H1 (cell line): ENCODE results near the gene MPC1. TPM values are rescaled to one million over a fixed set of nuclear protein-coding genes. Genes with fewer than 3 reads are reported as not detected.

Experiments used
- CTCF ChIA-PET: fragments of 300-600 bp; sonication (Branson Sonifier 250); formaldehyde crosslinking; loops from one replicate; lab custom pipeline; 2021; ENCODE audit not compliant: partially characterized antibody; lab: Charles Lee
- POLR2A ChIA-PET: fragments of 300-600 bp; sonication (Branson Sonifier 250); formaldehyde crosslinking; loops from one replicate; lab custom pipeline; 2021; ENCODE audit warnings: inconsistent platforms; ENCODE audit not compliant: partially characterized antibody; lab: Charles Lee
- DNase-seq, 2 experiments: peaks; one replicate each; pipeline versions ENCODE4 v3.0.0 to v3.0.0-alpha.2; 2010 to 2022; ENCODE audit warnings: low spot score in 2 of 2, low read depth in 1 of 2, mixed read lengths in 1 of 2
- FAIRE-seq: peaks from 2 replicates; lab custom pipeline; 2011; peaks lifted over from hg19 to GRCh38; lab: Jason Lieb, UNC
- H2AFZ ChIP-seq: 2 replicates; pipeline ENCODE4 v1.8.1; 2012; ENCODE audit warnings: low read length, inconsistent platforms
- H2AK5ac ChIP-seq: 2 replicates; pipeline ENCODE4 v1.6.1; 2013; ENCODE audit warnings: low read depth, low read length
- H2BK120ac ChIP-seq: replicated peaks from 2 replicates; pipeline ENCODE3; 2013; ENCODE audit warnings: low read depth, low read length, inconsistent platforms
- H2BK12ac ChIP-seq: 2 replicates; pipeline ENCODE4 v1.6.1; 2013; ENCODE audit warnings: low read depth, low read length
- H2BK15ac ChIP-seq: 2 replicates; pipeline ENCODE4 v1.6.1; 2013; ENCODE audit warnings: low read length
- H2BK20ac ChIP-seq: 2 replicates; pipeline ENCODE4 v1.6.1; 2013; ENCODE audit warnings: low read length
- H2BK5ac ChIP-seq: 2 replicates; pipeline ENCODE4 v1.6.1; 2013; ENCODE audit warnings: low read depth, low read length
- H3K14ac ChIP-seq: 2 replicates; pipeline ENCODE4 v1.6.1; 2013; ENCODE audit warnings: inconsistent platforms; ENCODE audit not compliant: insufficient read length
- H3K18ac ChIP-seq: 2 replicates; pipeline ENCODE4 v1.6.1; 2013; ENCODE audit warnings: low read length; ENCODE audit errors: extremely low read depth
- H3K23ac ChIP-seq: 2 replicates; pipeline ENCODE4 v1.6.1; 2013; ENCODE audit warnings: inconsistent platforms; ENCODE audit not compliant: insufficient read length
- H3K23me2 ChIP-seq: 2 replicates; pipeline ENCODE4 v1.6.1; 2013; ENCODE audit warnings: low read depth, low read length
- H3K27ac ChIP-seq: 2 replicates; pipeline ENCODE4 v1.6.1; 2011; ENCODE audit warnings: low read depth, low read length, inconsistent platforms
- H3K27me3 ChIP-seq, 4 experiments: replicated peaks in 1 of 4; 1 replicate in 1 of 4; 2 replicates in 3 of 4; pipeline versions ENCODE4 v1.6.1 to v1.8.1; 2011 to 2013; ENCODE audit warnings: low read length in 3 of 4, mild to moderate bottlenecking in 3 of 4, inconsistent platforms in 2 of 4, mixed read lengths in 2 of 4, moderate library complexity in 1 of 4; ENCODE audit not compliant: control insufficient read depth in 3 of 4, insufficient read depth in 3 of 4; ENCODE audit errors: extremely low read depth in 1 of 4
- H3K36me3 ChIP-seq, 4 experiments: 2 replicates each; pipeline versions ENCODE4 v1.6.1 to v1.8.1; 2011 to 2013; ENCODE audit warnings: mild to moderate bottlenecking in 4 of 4, low read length in 3 of 4, moderate library complexity in 2 of 4, control low read depth in 1 of 4, inconsistent platforms in 1 of 4; ENCODE audit not compliant: insufficient read depth in 4 of 4, control insufficient read depth in 2 of 4
- H3K4ac ChIP-seq: replicated peaks from 2 replicates; pipeline ENCODE3; 2013; ENCODE audit warnings: low read length, low read depth, mixed read lengths, inconsistent platforms; ENCODE audit not compliant: insufficient read length
- H3K4me1 ChIP-seq, 4 experiments: replicated peaks in 1 of 4; 1 replicate in 1 of 4; 2 replicates in 3 of 4; pipeline versions ENCODE4 v1.6.1 to v1.8.1; 2011 to 2013; ENCODE audit warnings: low read length in 3 of 4, inconsistent platforms in 2 of 4, mixed read lengths in 1 of 4; ENCODE audit not compliant: insufficient read depth in 4 of 4, control insufficient read depth in 3 of 4
- H3K4me2 ChIP-seq, 2 experiments: 2 replicates each; pipeline versions ENCODE4 v1.6.1 to v1.8.1; 2011 to 2013; ENCODE audit warnings: low read depth in 2 of 2, low read length in 2 of 2, control low read depth in 1 of 2, inconsistent platforms in 1 of 2, mild to moderate bottlenecking in 1 of 2; ENCODE audit not compliant: insufficient read depth in 1 of 2
- H3K4me3 ChIP-seq, 4 experiments: fragments of 200-600, 300-600 bp in 1 of 4; sonication (generic), shearing (Covaris generic), sonication (Bioruptor Twin) in 1 of 4; 2 replicates each; pipeline versions ENCODE4 v1.5.1 to v1.8.1; 2011 to 2016; ENCODE audit warnings: low read length in 4 of 4, low read depth in 3 of 4, control low read depth in 2 of 4, inconsistent platforms in 2 of 4, mild to moderate bottlenecking in 2 of 4, mixed read lengths in 1 of 4, moderate library complexity in 1 of 4; ENCODE audit not compliant: insufficient read depth in 2 of 4; ENCODE audit errors: extremely low read depth in 1 of 4
- H3K56ac ChIP-seq: replicated peaks from 2 replicates; pipeline ENCODE3; 2013; ENCODE audit warnings: low read depth, mild to moderate bottlenecking, mixed read lengths, low read length, inconsistent platforms; ENCODE audit not compliant: insufficient read length
- H3K79me1 ChIP-seq: 2 replicates; pipeline ENCODE4 v1.6.1; 2013; ENCODE audit warnings: low read depth, low read length, control low read depth
- H3K79me2 ChIP-seq, 2 experiments: 2 replicates each; pipeline versions ENCODE4 v1.6.1 to v1.8.1; 2012 to 2013; ENCODE audit warnings: low read length in 2 of 2, mild to moderate bottlenecking in 2 of 2, inconsistent platforms in 1 of 2; ENCODE audit not compliant: insufficient read depth in 2 of 2, control insufficient read depth in 1 of 2
- H3K9ac ChIP-seq, 4 experiments: replicated peaks in 1 of 4; 1 replicate in 1 of 4; 2 replicates in 3 of 4; pipeline versions ENCODE4 v1.6.1 to v1.8.1; 2011 to 2013; ENCODE audit warnings: low read depth in 3 of 4, low read length in 3 of 4, control low read depth in 2 of 4, mild to moderate bottlenecking in 2 of 4, moderate library complexity in 2 of 4, inconsistent platforms in 1 of 4; ENCODE audit errors: extremely low read depth in 1 of 4
- H3K9me3 ChIP-seq, 2 experiments: 2 replicates each; pipeline versions ENCODE4 v1.6.1 to v1.8.1; 2012 to 2013; ENCODE audit warnings: mild to moderate bottlenecking in 2 of 2, moderate library complexity in 2 of 2, control low read depth in 1 of 2, inconsistent platforms in 1 of 2, low read depth in 1 of 2, low read length in 1 of 2, mixed read lengths in 1 of 2; ENCODE audit not compliant: insufficient read depth in 2 of 2
- H4K20me1 ChIP-seq, 2 experiments: replicated peaks in 1 of 2; 2 replicates each; pipeline versions ENCODE3 to v1.8.1; 2011 to 2013; ENCODE audit warnings: inconsistent platforms in 2 of 2, low read length in 2 of 2, mild to moderate bottlenecking in 1 of 2; ENCODE audit not compliant: insufficient read depth in 2 of 2, control insufficient read depth in 1 of 2
- H4K5ac ChIP-seq: 2 replicates; pipeline ENCODE4 v1.6.1; 2013; ENCODE audit warnings: low read length, low read depth, mixed read lengths, inconsistent platforms; ENCODE audit not compliant: insufficient read length
- H4K8ac ChIP-seq: 2 replicates; pipeline ENCODE4 v1.8.0; 2013; ENCODE audit warnings: mild to moderate bottlenecking, moderate library complexity, low read length, inconsistent platforms; ENCODE audit not compliant: insufficient read depth; ENCODE audit errors: extremely low read depth
- H4K91ac ChIP-seq: replicated peaks from 2 replicates; pipeline ENCODE3; 2013; ENCODE audit warnings: low read length, mixed read lengths, inconsistent platforms; ENCODE audit not compliant: insufficient read length
- CTBP2 ChIP-seq: IDR thresholded peaks from 2 replicates; pipeline ENCODE4 v1.7.0; 2011; ENCODE audit warnings: borderline replicate concordance, mild to moderate bottlenecking, moderate library complexity, mixed read lengths, low read length; ENCODE audit not compliant: insufficient read depth, insufficient read length
- JUN ChIP-seq: IDR thresholded peaks from 2 replicates; pipeline ENCODE4 v1.6.1; 2011; ENCODE audit warnings: low read depth, mild to moderate bottlenecking, improper control_type of control experiment, low read length
- KDM4A ChIP-seq: IDR thresholded peaks from one replicate; pipeline ENCODE4 v1.7.1; 2012; ENCODE audit warnings: low read depth, mild to moderate bottlenecking, moderate library complexity, low read length, inconsistent platforms; ENCODE audit not compliant: severe bottlenecking
- PHF8 ChIP-seq: fragments of 200-600 bp; sonication (generic); conservative IDR thresholded peaks from 2 replicates; pipeline ENCODE4 v1.7.1; 2012; ENCODE audit warnings: low read depth, mild to moderate bottlenecking, inconsistent platforms, low read length, moderate library complexity
- TAF1 ChIP-seq: IDR thresholded peaks from 2 replicates; pipeline ENCODE4 v1.6.1; 2011; ENCODE audit warnings: mild to moderate bottlenecking, low read depth, low read length
- TAF7 ChIP-seq: optimal IDR thresholded peaks from 2 replicates; pipeline ENCODE3; 2011; ENCODE audit warnings: low read depth, mild to moderate bottlenecking, inconsistent platforms, low read length, moderate library complexity, borderline replicate concordance
- WGBS, 2 experiments: shearing (Covaris generic) in 1 of 2; methylation state at CpG; one replicate each; pipeline versions ENCODE4 v1.1.6 to v1.1.7; 2013 to 2015; ENCODE audit warnings: low lambda C conversion rate in 2 of 2, mixed read lengths in 2 of 2, inconsistent platforms in 1 of 2, low coverage in 1 of 2, missing lambda C conversion rate in 1 of 2; ENCODE audit not compliant: insufficient replicate concordance in 2 of 2, insufficient coverage in 1 of 2, insufficient read length in 1 of 2; ENCODE audit errors: extremely low coverage in 1 of 2, missing lambda C conversion rate in 1 of 2; 5-methylcytosine and 5-hydroxymethylcytosine counted together
- long read RNA-seq, 2 experiments: library from RNA in 1 of 2; library from capped mRNA in 1 of 2; stranded (forward); transcript quantifications; one replicate each; pipeline ENCODE4 v2.0.0, GENCODE V29; 2021; ENCODE audit warnings: inconsistent platforms in 1 of 2
- polyA minus RNA-seq, 3 experiments: library from RNA; depleted of rRNA, polyadenylated mRNA; stranded (reverse); fragments of >200 nt; gene quantifications; 1 replicate in 2 of 3; 2 replicates in 1 of 3; pipeline ENCODE4 v1.2.3, GENCODE V29; 2011
- polyA plus RNA-seq, 7 experiments: library from polyadenylated mRNA; depleted of rRNA in 3 of 7; stranded (reverse) in 5 of 7; unstranded in 2 of 7; fragments of >200 nt in 5 of 7; fragments of 200-250 nt in 2 of 7; gene quantifications; 1 replicate in 5 of 7; 2 replicates in 1 of 7; 4 replicates in 1 of 7; pipeline versions ENCODE4 v1.2.1 to v1.2.3, GENCODE V29; 2011 to 2013; ENCODE audit warnings: missing spikeins in 2 of 7, mixed read lengths in 2 of 7
- total RNA-seq: library from RNA; stranded (reverse); fragmentation: NEBNext Ultra II Directional; extraction: Animal tissue kit (Norgen Biotek cat#: 25700); gene quantifications from 2 replicates; pipeline ENCODE4 v1.2.1, GENCODE V29; 2021
- TF ChIP-seq, protein P1 (sequence below): IDR thresholded peaks from 2 replicates; pipeline ENCODE4 v1.6.1; 2012; ENCODE audit warnings: inconsistent platforms

The MPC1 gene
- total RNA-seq, result 12.6 and 15.5 TPM in 2 replicates
- polyA plus RNA-seq (2011; rRNA removed), result 7.6 and 10.2 TPM in 2 replicates
- polyA plus RNA-seq (2011; cell fraction: cytosol; rRNA removed), result 10.5 TPM
- 4.1 TPM for polyA plus RNA-seq (2011; cell fraction: nucleus; rRNA removed)
- polyA plus RNA-seq (2012, experiment 1 of 2), result 9.4 to 12.2 TPM (median 10.9 TPM) in 4 replicates
- 7.9 TPM for polyA plus RNA-seq (2012, experiment 2 of 2)
- 20.5 TPM for polyA plus RNA-seq (2013, experiment 1 of 2)
- 21.8 TPM for polyA plus RNA-seq (2013, experiment 2 of 2)
- polyA minus RNA-seq (2011; rRNA and poly(A)+ RNA removed), result 3.9 and 4.2 TPM in 2 replicates
- polyA minus RNA-seq (2011; cell fraction: cytosol; rRNA and poly(A)+ RNA removed), result 4.4 TPM
- polyA minus RNA-seq (2011; cell fraction: nucleus; rRNA and poly(A)+ RNA removed), result 3.7 TPM
- long read RNA-seq, experiment 1, partial matches to known transcripts, result 0 of 20 reads
- long read RNA-seq, experiment 1, other reads (novel, unspliced or antisense), result 20 of 20 reads
- long read RNA-seq, experiment 2, transcript MPC1-201 (4 exons, 976 nt), result major isoform, 70 of 84 reads
- long read RNA-seq, experiment 2, partial matches to known transcripts, result 11 of 84 reads
- long read RNA-seq, experiment 2, other reads (novel, unspliced or antisense), result 2 of 84 reads

DNA sequence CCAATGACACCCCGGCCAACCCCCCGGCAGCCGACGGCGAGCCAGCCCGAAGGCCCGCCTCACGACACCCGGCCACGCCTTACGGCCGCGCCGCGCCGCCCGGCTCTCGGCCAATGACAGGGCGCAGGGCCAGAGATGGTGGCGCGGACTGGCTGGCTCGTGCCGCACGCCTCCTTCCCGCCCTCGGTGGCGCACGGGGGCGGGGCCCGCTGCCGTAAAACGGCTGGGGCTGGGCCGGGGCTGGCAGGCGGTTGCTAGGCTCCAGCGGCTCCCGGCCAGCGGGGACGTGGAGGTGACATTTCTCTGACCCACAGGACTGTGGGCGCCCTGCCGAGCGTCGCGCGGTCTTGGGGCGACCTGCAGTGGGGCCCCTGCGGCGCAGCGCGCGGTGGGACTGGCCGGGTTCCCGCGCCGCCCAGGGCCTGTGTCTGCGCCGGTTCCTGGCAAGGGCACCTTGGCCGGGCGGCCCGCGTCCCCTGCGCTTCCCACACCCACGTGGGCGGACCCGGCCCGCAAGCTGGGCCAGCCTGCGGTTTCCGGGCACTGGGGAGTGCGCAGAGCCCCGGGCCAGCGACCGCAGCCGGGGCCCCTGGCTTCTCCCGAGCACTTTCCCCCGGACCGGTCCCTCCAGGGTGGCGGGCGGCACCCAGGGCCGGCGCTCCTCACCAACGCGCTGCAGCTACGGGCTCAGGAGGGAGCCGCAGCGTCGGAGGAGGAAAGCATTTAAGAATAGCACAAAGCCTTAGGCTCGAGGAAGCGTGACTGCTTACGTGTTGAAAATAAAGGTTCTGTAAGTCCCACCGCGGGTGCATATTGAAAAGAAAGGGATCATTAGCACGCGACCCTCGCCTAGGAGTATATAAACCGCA, at the start of gene MPC1:
MPC1 (minus strand) TSS at position 8 of the 869 bp plus-strand sequence. CDS start 64 bp downstream, outside the sequence.
- peak within 1 kb of the TSS; percentile 71 for H2AFZ ChIP-seq
- no peak within 1 kb of the TSS for H2BK120ac ChIP-seq
- 3% methylated on average over 65 of the region's 94 CpGs; no CpG with 5 or more reads in 1 of the 2 experiments for WGBS, 2 experiments
- H3K14ac ChIP-seq, result no peak within 1 kb of the TSS
- peak within 1 kb of the TSS; percentile 55 for H3K27ac ChIP-seq
- no peak within 1 kb of the TSS for H2BK15ac ChIP-seq
- 0 out of 2 replicates have a peak within 1 kb of the TSS, but pooled peaks have one; percentile 19 for H3K18ac ChIP-seq
- no peak within 1 kb of the TSS for H2AK5ac ChIP-seq
- H3K79me2 ChIP-seq, result 0 out of 4 replicates have a peak, but pooled peaks cover 0 to 4% of the 10 kb centered on the region in 2 experiments
- H3K56ac ChIP-seq, result no peak within 1 kb of the TSS
- no peak within 1 kb of the TSS for H2BK20ac ChIP-seq
- H3K4ac ChIP-seq, result no peak within 1 kb of the TSS
- peak within 1 kb of the TSS; percentile 1 for H4K5ac ChIP-seq
- FAIRE-seq, result no peak
- peak within 1 kb of the TSS; percentile 72 to 83 (median 76) for H3K4me3 ChIP-seq
- H3K23me2 ChIP-seq, result peaks cover 7% of the 10 kb centered on the region
- H4K20me1 ChIP-seq, result peaks cover 0 to 3% of the 10 kb centered on the region in 2 experiments
- H3K79me1 ChIP-seq, result no peaks in the 10 kb centered on the region
- H3K4me1 ChIP-seq, result peaks cover 0 to 4% (median 1%) of the 10 kb centered on the region in 4 experiments; a peak in 3 of 7 replicates
- peak; percentile 88 to 95 for DNase-seq
- H3K4me2 ChIP-seq, result peak within 1 kb of the TSS; percentile 78 to 100
- POLR2A ChIA-PET, result interaction anchor here (1.0 to 1.3 kb wide), 6 partner anchors 12 to 99 kb away, joined by 3 to 8 read pairs (median 3); partner anchors contain the start of gene PRR18
- H2BK5ac ChIP-seq, result peak within 1 kb of the TSS; percentile 66; the same call in 1 of the 2 replicates
- H3K9ac ChIP-seq, result peak within 1 kb of the TSS; percentile 39 to 67 (median 60)
- no peak within 1 kb of the TSS for H3K23ac ChIP-seq
- no peak within 1 kb of the TSS for H4K91ac ChIP-seq
- CTCF ChIA-PET, result interaction anchor here (1.0 kb wide), 1 partner anchor 19 kb away, joined by 3 read pairs; no protein-coding TSS in a partner anchor
- no peaks in the 10 kb centered on the region for H3K36me3 ChIP-seq
- H2BK12ac ChIP-seq, result no peak within 1 kb of the TSS
- H3K27me3 ChIP-seq, result no peaks in the 10 kb centered on the region
- peak within 1 kb of the TSS; percentile 73 for H4K8ac ChIP-seq
- H3K9me3 ChIP-seq, result no peaks in the 10 kb centered on the region
- TF ChIP-seq TAF7, result no peak
- TF ChIP-seq CTBP2, result no peak
- TF ChIP-seq JUN, result no peak
- TF ChIP-seq TAF1, result peak; percentile 68
- TF ChIP-seq KDM4A, result peak; percentile 84
- peak; percentile 59 for TF ChIP-seq PHF8
- TF ChIP-seq, protein P1, sequence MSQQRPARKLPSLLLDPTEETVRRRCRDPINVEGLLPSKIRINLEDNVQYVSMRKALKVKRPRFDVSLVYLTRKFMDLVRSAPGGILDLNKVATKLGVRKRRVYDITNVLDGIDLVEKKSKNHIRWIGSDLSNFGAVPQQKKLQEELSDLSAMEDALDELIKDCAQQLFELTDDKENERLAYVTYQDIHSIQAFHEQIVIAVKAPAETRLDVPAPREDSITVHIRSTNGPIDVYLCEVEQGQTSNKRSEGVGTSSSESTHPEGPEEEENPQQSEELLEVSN, result peak; percentile 89
